ENCODE measurements around the gene NEUROG1.

Gene NEUROG1

DNA sequence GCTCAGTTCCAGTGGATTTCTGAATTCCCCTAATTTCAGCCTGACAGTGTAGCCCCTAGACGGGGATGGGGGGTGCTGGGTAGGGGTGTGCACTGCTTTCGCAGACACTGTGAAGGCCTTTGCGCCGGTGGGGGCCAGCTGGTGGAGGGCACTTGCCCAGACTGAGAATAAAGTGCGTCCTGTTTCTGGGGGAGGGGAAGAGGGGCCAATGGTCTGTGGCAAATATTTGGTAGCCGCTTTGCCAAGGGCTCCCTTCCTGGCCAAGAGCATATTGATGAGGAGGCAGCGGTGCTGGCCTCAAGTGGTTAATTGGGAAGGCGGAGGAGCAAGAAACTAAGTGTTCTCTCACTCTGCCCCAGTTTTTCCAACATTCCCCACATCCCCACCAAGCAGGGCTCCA, 41.7 kb upstream of the NEUROG1 start:
- TF ChIP-seq, protein P1, sequence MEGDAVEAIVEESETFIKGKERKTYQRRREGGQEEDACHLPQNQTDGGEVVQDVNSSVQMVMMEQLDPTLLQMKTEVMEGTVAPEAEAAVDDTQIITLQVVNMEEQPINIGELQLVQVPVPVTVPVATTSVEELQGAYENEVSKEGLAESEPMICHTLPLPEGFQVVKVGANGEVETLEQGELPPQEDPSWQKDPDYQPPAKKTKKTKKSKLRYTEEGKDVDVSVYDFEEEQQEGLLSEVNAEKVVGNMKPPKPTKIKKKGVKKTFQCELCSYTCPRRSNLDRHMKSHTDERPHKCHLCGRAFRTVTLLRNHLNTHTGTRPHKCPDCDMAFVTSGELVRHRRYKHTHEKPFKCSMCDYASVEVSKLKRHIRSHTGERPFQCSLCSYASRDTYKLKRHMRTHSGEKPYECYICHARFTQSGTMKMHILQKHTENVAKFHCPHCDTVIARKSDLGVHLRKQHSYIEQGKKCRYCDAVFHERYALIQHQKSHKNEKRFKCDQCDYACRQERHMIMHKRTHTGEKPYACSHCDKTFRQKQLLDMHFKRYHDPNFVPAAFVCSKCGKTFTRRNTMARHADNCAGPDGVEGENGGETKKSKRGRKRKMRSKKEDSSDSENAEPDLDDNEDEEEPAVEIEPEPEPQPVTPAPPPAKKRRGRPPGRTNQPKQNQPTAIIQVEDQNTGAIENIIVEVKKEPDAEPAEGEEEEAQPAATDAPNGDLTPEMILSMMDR (conservative IDR thresholded peaks at IDR 0.05; ENCODE audit: low read length) = no peak
- H3K4me3 ChIP-seq (ENCODE audit: low read length) = no peak overlapping the region
- DNase-seq (ENCODE audit: low read depth) = no peak

GRCh38 chr5:135576075-135576599, 40.4 kb upstream of the NEUROG1 start:
- no peak overlapping the region for H3K4me3 ChIP-seq (ENCODE audit: low read length)
- peak; percentile 60 for DNase-seq (ENCODE audit: low read depth)
- TF ChIP-seq, protein P1 (conservative IDR thresholded peaks at IDR 0.05; ENCODE audit: low read length) = no peak

DNA sequence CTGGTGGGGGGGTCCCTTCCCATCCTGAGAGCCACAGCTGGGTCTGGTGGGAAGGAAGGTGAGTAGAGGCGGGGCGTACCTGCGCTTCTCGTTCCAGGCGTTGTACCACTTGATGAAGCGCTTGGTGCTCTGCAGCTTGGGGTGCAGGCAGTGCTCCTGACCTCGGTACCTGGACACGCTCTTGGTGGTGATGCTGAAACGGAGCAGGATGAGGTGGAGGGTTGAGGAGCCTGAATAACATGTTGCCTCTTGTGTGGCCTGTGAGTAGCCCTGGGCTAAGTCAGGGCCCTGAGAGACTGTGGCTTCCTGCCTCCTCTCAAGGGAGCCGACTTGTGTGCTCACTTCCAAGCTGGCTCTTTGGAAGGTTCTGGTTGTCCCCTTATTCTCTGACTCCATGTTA, 38.7 kb upstream of the NEUROG1 start:
- no peak for DNase-seq (ENCODE audit: low read depth)
- no peak overlapping the region for H3K4me3 ChIP-seq (ENCODE audit: low read length)
- TF ChIP-seq, protein P1 (conservative IDR thresholded peaks at IDR 0.05; ENCODE audit: low read length) = no peak

DNA sequence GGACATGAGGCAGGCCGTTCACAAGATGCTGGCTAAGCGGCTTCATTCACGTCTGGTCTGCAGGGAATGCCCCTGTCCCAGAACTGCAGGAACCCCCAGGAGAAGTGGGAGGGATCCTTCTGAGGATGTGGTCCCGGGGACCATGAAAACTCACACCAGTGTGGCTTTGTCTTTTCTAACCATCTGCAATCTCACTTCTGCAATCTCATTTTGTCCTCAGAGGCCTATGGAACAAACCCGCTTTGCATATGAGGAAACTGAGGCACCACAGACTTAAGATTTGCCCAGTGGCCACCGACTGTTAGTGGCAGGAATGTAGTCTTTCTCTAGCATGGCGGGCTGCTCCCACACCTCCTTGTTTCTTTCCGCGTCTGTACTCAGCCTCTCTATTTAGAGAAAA, 36.1 kb upstream of the NEUROG1 start:
- DNase-seq (ENCODE audit: low read depth) = no peak
- TF ChIP-seq, protein P1 (conservative IDR thresholded peaks at IDR 0.05; ENCODE audit: low read length) = no peak
- H3K4me3 ChIP-seq (ENCODE audit: low read length) = no peak overlapping the region

GRCh38 chr5:135571066-135571609, 35.4 kb upstream of the NEUROG1 start:
- no peak overlapping the region for H3K4me3 ChIP-seq (ENCODE audit: low read length)
- TF ChIP-seq, protein P1 (conservative IDR thresholded peaks at IDR 0.05; ENCODE audit: low read length) = no peak
- DNase-seq (ENCODE audit: low read depth) = no peak

- no peak for DNase-seq (ENCODE audit: low read depth)
Measured at GRCh38 chr5:135570453-135570764, 34.6 kb upstream of the NEUROG1 start.

More at GRCh38 chr5:135570453-135570764, 34.6 kb upstream of the NEUROG1 start:
- no peak overlapping the region for H3K4me3 ChIP-seq (ENCODE audit: low read length)
- TF ChIP-seq, protein P1 (conservative IDR thresholded peaks at IDR 0.05; ENCODE audit: low read length) = no peak
